IPS DF 4.7 (cell line): ENCODE data around the gene CCNE1.

Source experiments
- DNase-seq: peaks from one replicate; pipeline ENCODE4 v3.0.0-alpha.2; 2013; ENCODE audit warnings: low spot score; ENCODE audit errors: extremely low read depth

Gene CCNE1

GRCh38 chr19:29811125-29812079 is at the start of gene CCNE1:
CCNE1 (plus strand) TSS chr19:29811991; CDS start chr19:29812556, 565 bp downstream.
- DNase-seq, result no peak

DNA sequence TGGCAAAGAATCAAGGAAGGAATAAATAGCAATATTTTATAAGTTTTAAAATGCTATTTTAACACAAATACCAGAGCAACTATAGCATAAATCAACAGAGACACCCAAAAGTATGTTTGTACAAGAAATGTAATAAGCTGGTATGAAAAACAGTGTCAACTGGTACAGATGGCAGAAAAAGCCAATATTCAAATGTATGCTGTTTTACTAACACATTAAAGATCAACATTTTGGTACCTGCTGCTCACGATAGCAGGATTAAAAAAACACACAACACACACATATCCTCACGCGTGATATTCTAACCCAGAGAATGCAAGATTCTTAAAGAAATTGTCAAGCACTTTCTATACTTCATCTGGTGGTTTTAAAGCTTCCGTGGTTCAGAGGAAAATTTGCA is 48.6 kb upstream of the CCNE1 start:
- DNase-seq, result no peak

DNA sequence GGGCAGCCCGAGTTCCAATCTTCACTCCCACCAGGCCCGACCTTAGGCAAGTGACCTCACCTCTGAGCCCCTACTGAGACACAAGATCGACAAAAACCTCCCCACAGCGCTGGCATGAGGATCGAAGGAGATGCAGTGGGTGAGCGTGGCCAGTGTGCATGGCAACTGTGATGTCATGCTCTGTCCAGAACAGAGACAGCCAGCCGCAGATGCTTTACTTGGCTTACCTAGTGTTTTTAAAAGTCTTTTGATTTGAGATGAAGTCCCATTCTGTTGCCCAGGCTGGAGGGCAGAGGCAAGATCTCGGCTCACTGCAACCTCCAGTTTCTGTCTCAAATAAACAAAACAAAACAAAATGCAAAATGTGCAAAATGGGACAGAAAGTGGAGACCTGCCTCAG is 47.4 kb upstream of the CCNE1 start:
- DNase-seq, result no peak

GRCh38 chr19:29766100-29766499 is 45.7 kb upstream of the CCNE1 start:
- DNase-seq, result no peak

- no peak for DNase-seq
Measured at GRCh38 chr19:29767039-29767735, 44.6 kb upstream of the CCNE1 start.

DNA sequence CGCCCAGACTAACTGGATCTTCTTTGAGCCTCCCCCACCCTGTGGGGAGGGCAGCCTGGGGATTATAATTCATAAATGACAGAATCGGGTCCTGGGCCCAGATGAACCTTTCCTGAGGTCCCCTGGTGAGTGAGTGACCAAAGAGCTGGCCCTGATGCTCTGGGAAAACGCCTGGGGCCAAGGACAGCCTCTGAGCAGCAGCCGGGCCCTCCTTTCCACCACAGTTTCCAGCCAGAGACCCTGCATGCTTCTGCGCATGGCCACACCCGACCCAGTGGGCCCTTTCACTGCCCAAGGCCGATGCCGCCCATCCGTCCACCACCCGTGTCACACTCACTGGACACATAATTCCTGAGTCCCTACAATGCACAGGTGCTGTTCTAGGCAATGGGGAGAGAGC is 43.6 kb upstream of the CCNE1 start:
- no peak for DNase-seq

DNA sequence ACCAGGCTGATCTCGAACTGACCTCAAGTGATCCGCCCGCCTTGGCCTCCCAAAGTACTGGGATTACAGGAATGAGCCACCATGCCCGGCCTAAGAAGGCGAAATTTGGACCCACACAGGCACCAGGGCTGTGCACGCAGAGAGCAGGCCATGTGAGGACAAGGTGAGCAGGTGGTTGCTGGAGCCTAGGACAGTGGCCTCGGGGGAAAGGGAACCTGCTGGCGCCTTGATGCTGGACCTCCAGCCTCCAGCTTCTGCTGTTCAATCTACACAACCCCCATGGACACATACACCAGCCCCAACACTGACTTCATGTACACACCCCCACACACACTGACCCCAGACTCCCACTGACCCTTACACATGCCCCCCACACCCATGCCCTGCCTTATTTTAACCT is 41.8 kb upstream of the CCNE1 start:
- no peak for DNase-seq

GRCh38 chr19:29770648-29771047 is 41.1 kb upstream of the CCNE1 start:
- DNase-seq, result no peak

GRCh38 chr19:29771708-29772414 is 39.9 kb upstream of the CCNE1 start:
- no peak for DNase-seq

- DNase-seq, result no peak
Measured at GRCh38 chr19:29772696-29773095, 39.1 kb upstream of the CCNE1 start.

DNA sequence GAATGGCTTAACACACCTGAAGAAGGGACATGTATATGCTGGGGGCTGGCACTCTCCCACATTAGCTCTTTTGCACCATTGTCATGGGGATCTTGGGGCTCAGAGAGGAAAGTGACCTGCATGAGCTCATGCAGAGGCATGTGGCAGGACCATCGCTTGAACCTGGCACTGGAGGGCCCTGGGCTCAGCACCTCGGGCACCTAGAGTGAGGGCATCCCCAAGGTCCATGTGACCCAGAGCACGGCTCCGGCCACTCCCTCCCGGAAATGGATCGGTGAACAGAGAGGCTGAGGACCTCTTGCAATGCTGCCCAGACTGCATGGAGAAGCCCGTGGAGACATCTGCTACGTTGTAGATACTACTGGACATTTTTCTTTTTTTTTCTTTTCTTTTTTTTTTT is 38.6 kb upstream of the CCNE1 start:
- DNase-seq, result no peak

DNA sequence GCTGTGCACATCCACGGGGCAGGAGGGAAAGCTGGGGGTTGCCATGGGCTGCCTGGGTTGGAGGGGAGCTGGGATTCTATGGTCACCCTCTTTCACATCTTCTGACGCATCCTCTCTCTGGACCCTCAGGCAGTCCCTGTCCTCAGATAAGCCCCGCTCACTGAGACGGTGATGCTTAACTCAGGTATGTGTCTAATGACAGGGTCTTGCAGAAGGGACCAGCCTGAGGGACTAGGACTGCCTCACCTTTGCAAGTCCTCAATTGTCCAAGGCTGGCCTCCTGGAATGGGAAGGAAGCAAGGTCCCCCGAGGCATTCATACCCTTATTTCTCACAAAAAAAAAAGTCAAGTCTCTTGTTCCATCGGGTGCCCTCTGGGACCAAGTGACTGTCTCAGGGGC is 37.7 kb upstream of the CCNE1 start:
- no peak for DNase-seq

DNA sequence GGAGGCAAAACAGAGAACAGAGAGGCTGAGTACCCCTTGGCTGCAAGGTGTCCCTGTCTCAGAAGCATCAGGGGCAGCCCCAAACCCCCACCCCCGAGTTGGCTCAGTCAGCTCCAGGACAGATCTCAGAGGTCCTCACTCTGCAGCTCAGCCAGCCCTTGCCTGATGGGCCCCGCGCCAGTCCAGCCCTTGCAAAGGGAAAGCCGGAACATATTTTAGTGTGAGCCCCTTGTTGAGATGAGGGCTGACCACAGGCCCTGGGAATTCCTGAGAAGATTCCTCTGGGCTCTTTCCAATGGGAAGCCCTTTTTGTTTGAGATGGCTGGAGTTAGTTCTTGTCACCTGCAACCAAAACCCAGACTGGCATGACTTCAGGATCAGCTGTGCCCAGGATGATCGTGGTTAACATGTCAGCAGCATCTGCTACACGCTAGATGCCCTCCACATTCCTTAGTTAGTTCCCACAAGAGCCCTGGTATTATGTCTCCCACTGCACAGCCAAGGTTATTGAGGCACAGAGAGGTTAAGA is 33.9 kb upstream of the CCNE1 start:
- no peak for DNase-seq

DNA sequence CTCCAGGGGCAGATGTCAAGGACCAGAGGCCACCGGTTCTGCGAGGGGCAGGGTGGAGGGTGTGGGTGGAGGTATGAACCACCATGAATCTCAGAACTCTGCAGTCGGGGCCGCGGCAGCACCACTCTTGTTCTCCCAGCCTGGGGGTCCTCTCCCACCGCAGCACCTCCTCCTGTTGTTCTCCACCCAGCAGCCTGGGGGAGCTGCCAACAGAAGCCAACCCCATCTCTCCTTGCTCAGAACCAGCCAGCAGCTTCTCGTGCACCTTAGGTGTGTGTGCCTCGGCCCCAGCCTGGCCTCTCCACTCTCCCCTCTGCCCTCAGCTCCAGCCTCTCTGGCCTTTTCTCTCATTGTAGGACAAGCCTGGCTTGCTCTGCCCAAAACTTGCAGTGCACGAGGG is 31.9 kb upstream of the CCNE1 start:
- DNase-seq, result no peak

GRCh38 chr19:29781386-29782259 is 30.2 kb upstream of the CCNE1 start:
- no peak for DNase-seq

DNA sequence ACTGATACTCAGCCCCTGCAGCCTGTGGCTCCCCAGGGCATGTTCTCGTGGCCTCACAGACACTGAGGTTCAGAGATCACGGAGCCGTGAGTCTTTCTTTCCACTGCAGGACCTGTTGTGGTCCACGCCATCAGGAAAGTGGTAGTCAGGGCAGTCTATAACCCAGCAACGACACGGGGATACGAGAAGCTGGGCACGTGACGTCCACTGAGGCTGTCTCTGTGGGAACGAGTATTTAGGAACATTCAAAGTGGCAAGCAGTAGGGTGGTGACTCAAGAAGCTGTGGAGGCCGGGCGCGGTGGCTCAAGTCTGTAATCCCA is 29.6 kb upstream of the CCNE1 start:
- DNase-seq, result no peak

- no peak for DNase-seq
Measured at GRCh38 chr19:29783627-29784190, 28.1 kb upstream of the CCNE1 start.

GRCh38 chr19:29784598-29785223 is 27.1 kb upstream of the CCNE1 start:
- no peak for DNase-seq

DNA sequence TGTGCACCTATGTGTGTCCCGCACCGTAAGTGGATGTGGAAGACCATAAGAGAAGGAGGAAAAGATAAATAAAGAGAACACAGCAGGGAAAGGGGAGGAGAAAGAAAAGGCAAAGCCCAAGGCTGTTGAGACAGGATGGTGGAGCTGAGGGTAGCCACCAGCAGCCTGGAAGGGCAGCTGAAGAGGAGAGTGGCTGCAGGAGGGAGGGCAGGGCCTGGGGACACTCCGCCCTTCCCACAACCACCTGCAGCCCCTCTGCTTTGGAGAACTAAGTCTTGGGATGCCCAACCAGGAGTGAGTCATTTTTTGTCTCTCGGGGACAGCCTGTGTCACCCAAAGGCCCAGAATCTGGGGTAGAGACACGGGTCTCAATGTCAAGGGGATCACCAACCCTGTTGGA is 26.4 kb upstream of the CCNE1 start:
- no peak for DNase-seq

GRCh38 chr19:29785955-29786589 is 25.7 kb upstream of the CCNE1 start:
- no peak for DNase-seq
